Hematopoietic multipotent progenitor cell treated with erythropoietin and hydrocortisone succinate and interleukin-3 and kit ligand, for 15 days (in vitro differentiated cells): ENCODE results near the gene SYTL2.

Experiments
- DNase-seq: peaks from one replicate; pipeline ENCODE4 v3.0.0-alpha.2; 2015; ENCODE audit warnings: low spot score

The SYTL2 gene

GRCh38 chr11:85732965-85733364 is 78.0 kb downstream of the SYTL2 start:
- no peak for DNase-seq

GRCh38 chr11:85726381-85726780 is 84.6 kb downstream of the SYTL2 start:
- no peak for DNase-seq

DNA sequence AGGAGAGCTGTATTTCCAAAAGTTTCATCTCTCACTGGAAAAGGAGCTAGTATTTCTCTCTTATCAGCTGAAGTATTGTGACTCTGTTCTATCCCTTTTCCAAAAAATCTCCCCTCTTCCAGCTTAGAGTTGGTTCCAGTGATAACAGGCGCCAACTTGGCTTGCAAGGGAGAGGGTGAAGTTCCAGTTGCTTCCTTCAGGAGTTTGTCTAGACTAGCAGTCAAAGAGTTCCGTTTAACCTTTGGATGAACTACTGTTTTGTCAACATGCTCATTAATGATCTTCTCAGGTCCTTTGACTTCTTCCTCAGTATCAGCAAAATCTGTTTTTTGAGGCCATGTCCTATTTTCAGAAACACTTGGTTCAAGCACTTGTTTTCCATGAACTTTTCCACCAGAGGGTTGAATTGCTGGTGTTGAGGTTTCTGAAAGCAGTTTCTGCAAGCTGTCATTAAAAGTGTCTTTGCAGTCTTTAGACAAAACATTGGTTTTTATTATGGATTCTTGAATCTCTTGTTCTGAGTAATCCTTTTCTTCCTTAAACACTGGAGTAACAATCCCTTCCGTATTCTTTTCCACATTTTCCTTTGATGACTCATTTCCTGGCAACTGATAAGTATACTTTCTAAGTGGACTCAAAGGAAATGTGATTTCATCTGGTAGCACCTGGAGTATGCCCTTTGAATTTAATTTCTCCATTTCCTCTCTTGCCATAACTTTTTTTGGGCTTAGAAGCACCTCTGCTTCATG is 85.3 kb downstream of the SYTL2 start:
- DNase-seq = no peak

DNA sequence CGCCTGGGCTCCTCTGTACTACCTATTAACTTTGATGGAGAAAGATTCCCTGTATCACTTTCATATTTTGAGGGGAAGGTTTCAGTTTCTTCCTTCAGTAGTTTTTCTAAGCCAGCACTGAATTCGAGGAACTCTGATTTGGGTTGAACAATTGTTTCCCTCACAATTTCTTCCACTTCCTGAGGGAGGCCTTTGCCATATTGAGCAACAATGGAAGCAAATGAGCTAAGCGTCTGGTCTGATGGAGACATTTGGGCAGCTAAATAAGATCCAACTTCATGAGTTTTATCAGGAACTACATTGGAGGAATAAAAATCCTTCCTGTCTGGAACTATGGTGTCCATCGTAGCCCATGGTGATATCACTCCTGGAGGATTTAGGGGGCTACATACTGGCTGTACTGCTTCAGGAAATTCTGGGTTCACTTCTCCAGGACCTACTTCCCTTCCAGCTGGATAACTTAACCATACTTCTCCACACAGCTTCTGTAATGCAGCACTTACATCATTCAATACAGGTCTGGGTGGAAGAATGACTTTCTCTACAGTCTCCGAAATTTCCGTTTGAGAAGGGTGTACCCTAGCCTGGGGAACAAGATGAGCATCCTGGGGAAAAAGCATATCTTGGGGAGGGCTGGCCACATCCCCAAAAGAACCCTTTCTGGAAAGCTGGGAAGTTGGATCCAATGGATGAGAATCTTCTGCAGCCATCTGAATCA is 86.0 kb downstream of the SYTL2 start:
- no peak for DNase-seq

GRCh38 chr11:85723088-85723487 is 87.9 kb downstream of the SYTL2 start:
- DNase-seq = no peak

DNA sequence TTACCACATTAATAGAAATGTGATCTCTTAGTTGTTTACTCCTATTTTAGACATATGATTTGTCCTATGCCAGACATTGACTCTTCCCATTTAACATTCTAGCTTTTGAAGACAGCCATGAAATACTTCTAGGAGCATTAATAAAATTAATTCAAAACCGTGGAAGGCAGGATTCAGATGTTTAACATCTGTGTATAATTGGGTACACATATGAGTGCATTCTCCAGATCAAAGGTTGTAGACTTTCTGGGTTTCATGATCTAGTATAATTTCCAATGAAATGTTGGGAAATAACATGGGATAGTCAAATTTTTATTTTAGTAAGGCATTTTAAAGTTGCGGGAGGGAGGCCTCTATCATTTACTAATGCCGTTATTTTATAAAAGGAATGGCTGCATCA is 89.8 kb downstream of the SYTL2 start:
- no peak for DNase-seq

DNA sequence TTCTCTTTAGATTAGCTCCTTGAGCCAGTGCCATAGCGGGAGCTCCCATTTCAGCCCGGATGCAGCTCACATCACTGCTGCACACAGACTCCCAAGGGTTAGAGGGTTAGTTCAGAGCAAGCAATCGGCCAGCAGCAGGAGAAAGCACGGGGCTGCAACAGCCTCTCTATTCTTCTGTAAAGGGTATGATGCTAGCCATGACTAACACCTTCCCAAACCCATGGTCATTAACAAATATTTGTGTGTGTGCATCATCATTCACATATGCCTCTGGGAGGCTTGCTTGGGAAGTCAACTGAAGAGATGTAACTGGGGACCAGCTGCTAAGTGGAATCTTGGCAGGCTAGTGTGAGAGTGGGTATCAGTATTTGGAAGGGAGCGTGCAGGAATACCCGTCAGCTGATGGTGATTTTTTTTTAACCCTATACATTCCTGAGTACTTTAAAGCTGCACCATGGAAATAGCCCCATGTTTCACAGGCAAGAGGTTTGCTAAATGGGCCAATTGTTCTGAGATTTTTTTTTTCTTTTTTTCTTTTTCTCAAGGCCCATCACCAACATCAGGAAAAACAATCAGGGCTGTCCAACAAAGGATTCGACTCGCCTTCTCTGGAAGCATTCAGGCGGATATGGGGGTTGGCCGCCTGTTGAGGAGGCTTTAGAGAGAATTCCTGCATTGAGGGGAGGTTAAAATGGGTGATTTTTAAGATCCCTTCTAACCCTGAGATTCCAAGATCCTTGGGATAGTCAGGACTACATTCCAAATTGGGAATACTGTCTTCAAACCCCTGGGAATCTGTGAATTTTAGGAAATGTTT is 91.7 kb downstream of the SYTL2 start:
- DNase-seq = no peak

GRCh38 chr11:85718126-85718943 is 92.6 kb downstream of the SYTL2 start:
- DNase-seq = no peak

- no peak for DNase-seq
Observed at GRCh38 chr11:85717429-85717828, 93.5 kb downstream of the SYTL2 start.

DNA sequence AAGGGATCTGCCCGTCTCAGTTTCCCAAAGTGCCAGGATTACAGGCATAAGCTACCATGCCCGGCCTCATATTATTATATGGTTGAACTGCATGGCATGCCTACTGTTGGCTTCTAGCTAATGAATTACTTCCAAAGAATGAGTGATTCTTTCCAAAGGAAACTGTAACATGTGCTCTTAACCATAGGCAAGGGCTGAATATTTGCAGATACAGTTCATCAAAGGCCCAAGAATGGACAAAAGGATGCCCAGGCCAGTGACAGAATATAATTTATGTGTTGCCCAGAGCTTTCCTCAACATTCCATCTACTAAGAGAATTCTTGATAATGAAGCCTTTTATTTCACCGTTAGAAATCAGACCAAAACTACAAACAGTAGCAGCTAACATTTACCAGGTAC is 98.0 kb downstream of the SYTL2 start:
- no peak for DNase-seq

- no peak for DNase-seq
Observed at GRCh38 chr11:85710917-85711316, 100.0 kb downstream of the SYTL2 start.

- DNase-seq = no peak
Observed at GRCh38 chr11:85709941-85710702, 100.8 kb downstream of the SYTL2 start.

DNA sequence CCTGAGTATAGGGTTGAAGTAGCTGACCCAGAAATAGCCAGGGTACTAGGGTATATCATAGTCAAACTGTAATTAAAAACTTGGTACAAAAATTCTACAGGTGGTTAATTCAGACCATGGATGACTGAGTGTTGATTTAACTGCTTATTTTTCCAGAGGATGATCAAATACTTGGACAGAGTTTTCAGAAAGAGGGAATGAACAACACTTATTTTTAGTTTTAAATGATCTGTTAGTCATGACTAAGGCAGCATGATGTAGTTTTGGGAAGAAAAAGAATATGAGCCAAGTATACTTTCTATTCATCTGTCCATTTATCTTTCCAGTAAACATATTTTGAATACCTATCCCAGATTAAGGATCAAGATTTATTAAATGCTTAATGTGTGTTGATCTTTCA is 105.1 kb downstream of the SYTL2 start:
- DNase-seq = no peak

DNA sequence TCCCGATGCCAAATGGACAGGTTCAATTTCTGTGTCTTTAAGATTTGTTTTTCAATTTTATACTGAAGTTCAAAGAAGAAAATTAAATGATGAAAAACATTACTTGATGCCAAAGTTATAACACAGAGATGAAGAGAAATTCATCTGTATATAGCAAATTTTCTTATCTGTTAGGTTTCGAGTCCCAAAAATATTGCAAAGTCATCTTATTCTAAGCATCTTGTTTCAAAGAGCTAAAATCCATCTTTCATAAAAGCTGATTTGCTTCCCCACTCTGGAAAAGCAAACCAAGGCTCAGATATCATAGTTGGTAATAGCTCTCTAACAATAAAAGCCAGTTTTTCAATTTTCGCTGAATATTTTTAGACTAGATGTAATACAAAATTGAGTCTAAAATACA is 106.0 kb downstream of the SYTL2 start:
- DNase-seq = no peak

GRCh38 chr11:85699957-85700741 is 110.8 kb downstream of the SYTL2 start:
- no peak for DNase-seq

GRCh38 chr11:85698195-85698594 is 112.7 kb downstream of the SYTL2 start:
- no peak for DNase-seq

- DNase-seq = no peak
Observed at GRCh38 chr11:85697747-85698146, 113.2 kb downstream of the SYTL2 start.

GRCh38 chr11:85695546-85695945 is 115.4 kb downstream of the SYTL2 start:
- no peak for DNase-seq

DNA sequence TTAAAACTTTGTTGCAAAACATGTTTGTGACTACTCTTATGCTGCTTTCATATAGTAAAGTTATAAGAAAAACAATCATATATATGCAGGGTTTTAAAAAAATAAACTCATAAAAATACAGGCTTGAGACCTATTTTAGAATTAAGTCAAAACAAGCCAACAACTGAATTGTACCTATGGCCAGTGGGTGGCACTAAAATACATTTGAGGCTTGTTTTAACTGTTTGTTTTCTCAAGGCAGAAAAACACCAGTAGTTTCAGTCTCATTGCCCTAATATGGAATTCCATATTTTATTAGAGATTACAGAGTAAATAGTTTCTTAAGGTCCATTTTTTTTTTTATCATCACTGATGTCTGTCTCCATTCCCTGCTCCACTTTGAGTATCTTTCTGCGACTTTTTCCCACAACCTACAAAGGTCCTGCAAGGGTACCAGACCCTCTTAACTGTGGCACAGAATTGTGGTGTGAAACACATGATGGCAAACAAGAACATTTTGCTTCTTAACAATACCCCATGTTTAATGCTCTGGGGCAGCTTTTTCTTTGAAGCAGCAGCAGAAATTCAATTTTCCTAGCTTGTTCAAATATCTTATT is 116.5 kb downstream of the SYTL2 start:
- DNase-seq = no peak
